ENCODE results near the gene TBC1D8.

The TBC1D8 gene

GRCh38 chr2:100993294-100993693, 157.9 kb downstream of the TBC1D8 start:
- in situ Hi-C loops (cut with HindIII; ENCODE audit: low pct_ligation_motif_present, low pct_unique_long_range_greater_than_20kb, low sequenced_read_pairs): no loop called here

GRCh38 chr2:100992262-100992661, 158.9 kb downstream of the TBC1D8 start:
- in situ Hi-C loops (cut with HindIII; ENCODE audit: low pct_ligation_motif_present, low pct_unique_long_range_greater_than_20kb, low sequenced_read_pairs): no loop called here
- no peak for DNase-seq

More at GRCh38 chr2:100993294-100993693, 157.9 kb downstream of the TBC1D8 start:
- no peak for DNase-seq

GRCh38 chr2:100991404-100991773, 159.8 kb downstream of the TBC1D8 start:
- in situ Hi-C loops (cut with HindIII; ENCODE audit: low pct_ligation_motif_present, low pct_unique_long_range_greater_than_20kb, low sequenced_read_pairs): no loop called here

GRCh38 chr2:100990650-100991403, 160.4 kb downstream of the TBC1D8 start:
- in situ Hi-C loops (cut with HindIII; ENCODE audit: low pct_ligation_motif_present, low pct_unique_long_range_greater_than_20kb, low sequenced_read_pairs): no loop called here

More at GRCh38 chr2:100991404-100991773, 159.8 kb downstream of the TBC1D8 start:
- DNase-seq: no peak

GRCh38 chr2:100990166-100990565, 161.0 kb downstream of the TBC1D8 start:
- in situ Hi-C loops (cut with HindIII; ENCODE audit: low pct_ligation_motif_present, low pct_unique_long_range_greater_than_20kb, low sequenced_read_pairs): no loop called here
- DNase-seq: no peak

More at GRCh38 chr2:100990650-100991403, 160.4 kb downstream of the TBC1D8 start:
- DNase-seq: no peak

GRCh38 chr2:100989666-100990065, 161.5 kb downstream of the TBC1D8 start:
- in situ Hi-C loops (cut with HindIII; ENCODE audit: low pct_ligation_motif_present, low pct_unique_long_range_greater_than_20kb, low sequenced_read_pairs): no loop called here
- no peak for DNase-seq

GRCh38 chr2:100988630-100989417, 162.4 kb downstream of the TBC1D8 start:
- no peak for DNase-seq
- in situ Hi-C loops (cut with HindIII; ENCODE audit: low pct_ligation_motif_present, low pct_unique_long_range_greater_than_20kb, low sequenced_read_pairs): no loop called here

- in situ Hi-C loops (cut with HindIII; ENCODE audit: low pct_ligation_motif_present, low pct_unique_long_range_greater_than_20kb, low sequenced_read_pairs): no loop called here
- no peak for DNase-seq
These were observed 163.2 kb downstream of the TBC1D8 start for GRCh38 chr2:100987974-100988373.

GRCh38 chr2:100987536-100987935, 163.6 kb downstream of the TBC1D8 start:
- in situ Hi-C loops (cut with HindIII; ENCODE audit: low pct_ligation_motif_present, low pct_unique_long_range_greater_than_20kb, low sequenced_read_pairs): no loop called here

GRCh38 chr2:100986157-100986556, 165.0 kb downstream of the TBC1D8 start:
- no peak for DNase-seq
- in situ Hi-C loops (cut with HindIII; ENCODE audit: low pct_ligation_motif_present, low pct_unique_long_range_greater_than_20kb, low sequenced_read_pairs): no loop called here

More at GRCh38 chr2:100987536-100987935, 163.6 kb downstream of the TBC1D8 start:
- no peak for DNase-seq

GRCh38 chr2:100984892-100985307, 166.3 kb downstream of the TBC1D8 start:
- peak; percentile 74 for DNase-seq
- in situ Hi-C loops (cut with HindIII; ENCODE audit: low pct_ligation_motif_present, low pct_unique_long_range_greater_than_20kb, low sequenced_read_pairs): no loop called here

GRCh38 chr2:100983684-100984310, 167.4 kb downstream of the TBC1D8 start:
- in situ Hi-C loops (cut with HindIII; ENCODE audit: low pct_ligation_motif_present, low pct_unique_long_range_greater_than_20kb, low sequenced_read_pairs): no loop called here
- DNase-seq: no peak

- no peak for DNase-seq
- in situ Hi-C loops (cut with HindIII; ENCODE audit: low pct_ligation_motif_present, low pct_unique_long_range_greater_than_20kb, low sequenced_read_pairs): no loop called here
These were observed 168.0 kb downstream of the TBC1D8 start for GRCh38 chr2:100983201-100983600.

GRCh38 chr2:100982431-100982861, 168.7 kb downstream of the TBC1D8 start:
- no peak for DNase-seq
- in situ Hi-C loops (cut with HindIII; ENCODE audit: low pct_ligation_motif_present, low pct_unique_long_range_greater_than_20kb, low sequenced_read_pairs): no loop called here

GRCh38 chr2:100981011-100981410, 170.2 kb downstream of the TBC1D8 start:
- no peak for DNase-seq
- in situ Hi-C loops (cut with HindIII; ENCODE audit: low pct_ligation_motif_present, low pct_unique_long_range_greater_than_20kb, low sequenced_read_pairs): no loop called here

- in situ Hi-C loops (cut with HindIII; ENCODE audit: low pct_ligation_motif_present, low pct_unique_long_range_greater_than_20kb, low sequenced_read_pairs): no loop called here
These were observed 171.1 kb downstream of the TBC1D8 start for GRCh38 chr2:100980046-100980445.

GRCh38 chr2:100978582-100979191, 172.5 kb downstream of the TBC1D8 start:
- in situ Hi-C loops (cut with HindIII; ENCODE audit: low pct_ligation_motif_present, low pct_unique_long_range_greater_than_20kb, low sequenced_read_pairs): no loop called here
- DNase-seq: no peak

More at GRCh38 chr2:100980046-100980445, 171.1 kb downstream of the TBC1D8 start:
- no peak for DNase-seq

- in situ Hi-C loops (cut with HindIII; ENCODE audit: low pct_ligation_motif_present, low pct_unique_long_range_greater_than_20kb, low sequenced_read_pairs): no loop called here
- DNase-seq: no peak
These were observed 173.7 kb downstream of the TBC1D8 start for GRCh38 chr2:100977511-100977910.
